SIG-M5 treated with dmso at 0.1 percent for 504 hours (cell line): ENCODE measurements around the gene KIF9.
A peak's percentile ranks its signal among the peaks of the same experiment; 100 is the strongest.
"Not testable (repeated sequence)": the region's sequence is repeated elsewhere in the genome, so short reads cannot be mapped to it uniquely, and the experiment has no call there.

ENCODE experiments used
- DNase-seq: peaks from one replicate; lab custom pipeline; 2025; ENCODE audit not compliant: unreplicated experiment; lab: John Stamatoyannopoulos, UW

KIF9 gene

DNA sequence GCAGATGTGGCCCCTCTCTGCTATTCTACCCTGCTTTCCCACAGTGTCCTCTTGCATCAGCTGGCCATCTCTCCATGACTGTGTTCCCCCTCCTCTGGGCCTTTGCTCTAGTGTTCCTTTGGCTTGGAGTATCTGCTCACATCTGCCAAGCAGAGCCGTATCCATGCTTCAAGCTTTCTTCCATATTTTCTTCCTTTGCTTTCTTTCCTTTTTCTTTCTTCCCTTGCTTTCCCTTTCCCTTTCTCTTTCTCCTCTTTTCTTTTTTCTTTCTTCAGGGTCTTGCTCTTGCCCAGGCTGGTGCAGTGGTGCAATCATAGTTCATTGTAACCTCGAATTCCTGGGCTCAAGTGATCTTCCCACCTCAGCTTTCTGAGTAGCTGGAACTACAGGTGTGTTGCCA lies 12.7 kb upstream of the KIF9 start:
- no peak for DNase-seq

DNA sequence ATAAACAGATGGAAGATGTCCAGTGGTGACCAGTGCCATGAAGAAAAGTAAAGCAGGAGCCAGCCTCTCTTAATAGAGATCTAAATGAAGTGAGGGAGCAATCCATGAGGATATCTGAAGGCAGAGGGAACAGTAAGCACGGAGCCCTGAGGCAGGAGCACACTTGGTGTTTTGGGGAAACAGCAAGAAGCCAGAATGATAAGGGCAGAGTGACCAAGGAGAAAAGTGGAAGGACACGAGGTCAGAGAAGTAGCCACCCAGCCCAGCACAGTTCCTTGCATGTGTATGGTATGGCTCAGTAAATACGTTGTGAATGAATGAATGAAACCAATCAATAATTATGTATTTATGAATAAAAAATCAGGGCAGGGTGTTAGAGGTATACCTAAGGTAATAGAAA lies 11.8 kb upstream of the KIF9 start:
- DNase-seq, result no peak

- no peak for DNase-seq
Measured at GRCh38 chr3:47293822-47294221, 11.2 kb upstream of the KIF9 start.

DNA sequence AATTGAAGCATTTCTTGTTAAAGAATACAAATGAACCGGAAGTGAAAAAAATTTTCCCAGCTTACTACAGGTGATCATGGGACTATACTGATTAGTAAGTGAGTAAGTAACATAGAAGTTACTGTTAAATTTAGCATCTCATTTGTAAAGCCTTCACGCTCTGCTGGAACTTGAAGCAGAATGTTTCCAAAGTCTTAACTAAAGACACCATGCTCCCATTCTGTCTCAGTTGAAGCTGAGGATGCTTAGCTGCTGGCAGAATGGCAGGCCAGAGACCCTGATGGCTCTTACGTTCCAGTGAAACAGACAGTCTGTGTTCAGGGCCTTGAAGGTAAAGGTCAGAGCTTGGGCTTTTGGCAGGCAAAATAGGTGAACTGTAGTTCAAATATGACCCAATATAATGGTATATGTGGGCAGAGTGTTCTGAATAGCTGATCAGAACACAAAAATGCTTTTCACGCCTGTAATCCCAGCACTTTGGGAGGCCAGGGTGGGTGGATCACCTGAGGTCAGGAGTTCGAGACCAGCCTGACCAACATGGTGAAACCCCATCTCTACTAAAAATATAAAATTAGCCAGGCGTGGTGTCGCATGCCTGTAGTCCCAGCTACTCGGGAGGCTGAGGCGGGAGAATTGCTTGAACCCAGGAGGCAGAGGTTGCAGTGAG lies 9.3 kb upstream of the KIF9 start:
- DNase-seq, result not testable (repeated sequence)

DNA sequence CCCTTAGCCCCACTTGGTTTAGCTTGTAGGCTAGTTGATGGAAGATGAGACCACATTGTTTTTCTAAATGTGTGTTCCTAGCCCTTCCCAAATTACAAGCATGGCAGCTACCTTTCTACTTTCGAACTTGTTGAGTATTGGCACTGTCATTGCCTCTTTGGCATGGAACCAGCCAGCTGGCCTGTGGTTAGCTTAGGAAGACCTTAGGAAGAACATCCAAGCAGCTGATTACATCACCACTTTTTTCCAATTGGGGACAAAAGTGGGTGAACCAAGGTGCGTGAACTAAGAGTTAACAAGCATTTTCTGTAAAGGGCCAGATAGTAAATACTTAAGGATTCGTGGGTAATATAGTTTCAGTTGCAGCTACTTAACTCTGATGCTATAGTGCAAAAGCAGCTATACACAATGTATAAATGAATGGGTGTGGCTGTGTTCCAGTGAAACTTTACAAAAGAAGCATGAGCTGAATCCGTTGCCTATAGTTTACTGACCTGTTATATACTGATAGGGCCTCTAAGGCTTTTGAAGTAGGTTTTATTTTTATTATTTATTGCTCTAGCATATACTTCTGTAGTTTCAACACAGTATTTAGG lies 8.7 kb upstream of the KIF9 start:
- DNase-seq, result no peak

DNA sequence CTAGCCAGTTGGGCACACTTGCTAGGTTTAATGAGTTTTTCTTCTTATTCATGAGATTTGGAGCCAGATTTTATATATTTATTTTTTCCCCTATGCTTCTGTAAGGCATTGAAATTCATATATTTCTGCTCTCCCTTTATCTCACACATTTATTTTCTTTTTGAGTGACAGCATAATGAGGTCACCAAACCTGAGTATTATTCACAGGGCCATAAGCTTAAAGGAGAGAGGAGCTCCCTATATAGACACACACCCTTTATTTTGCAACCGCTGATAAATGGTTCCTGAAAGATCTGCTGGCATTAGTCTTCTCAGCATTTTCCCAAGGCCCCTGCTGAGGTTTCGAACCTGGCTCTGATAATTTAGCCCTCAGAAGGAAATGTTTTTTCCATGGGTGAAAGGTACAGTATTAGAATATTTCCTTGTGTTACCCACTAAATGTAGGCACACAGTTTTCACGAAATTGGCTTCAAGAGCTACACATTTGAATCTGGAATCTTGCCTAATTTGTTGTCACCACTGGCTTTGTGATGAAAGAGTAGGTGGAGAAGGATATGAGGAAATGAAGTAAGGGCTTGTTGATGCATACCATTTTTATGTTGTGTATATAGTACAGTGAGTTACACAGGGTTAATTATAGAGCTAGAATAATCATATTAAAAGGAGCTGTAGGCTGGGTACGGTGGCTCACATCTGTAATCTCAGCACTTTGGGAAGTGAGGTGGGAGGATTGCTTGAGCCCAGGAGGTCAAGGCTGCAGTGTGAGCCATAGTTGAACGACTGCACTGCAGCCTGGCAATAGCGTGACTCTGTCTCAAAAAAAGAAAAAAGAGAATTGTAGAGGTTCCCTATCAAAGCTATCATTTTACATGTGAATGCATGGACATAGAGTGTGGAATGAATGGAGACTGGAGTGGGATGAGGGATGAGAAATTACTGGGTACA lies 6.6 kb upstream of the KIF9 start:
- DNase-seq, result peak; percentile 76

- peak; percentile 34 for DNase-seq
Measured at GRCh38 chr3:47283591-47284364, 1.2 kb upstream of the KIF9 start.

GRCh38 chr3:47283193-47283537 lies 566 bp upstream of the KIF9 start:
- DNase-seq, result peak; percentile 34

DNA sequence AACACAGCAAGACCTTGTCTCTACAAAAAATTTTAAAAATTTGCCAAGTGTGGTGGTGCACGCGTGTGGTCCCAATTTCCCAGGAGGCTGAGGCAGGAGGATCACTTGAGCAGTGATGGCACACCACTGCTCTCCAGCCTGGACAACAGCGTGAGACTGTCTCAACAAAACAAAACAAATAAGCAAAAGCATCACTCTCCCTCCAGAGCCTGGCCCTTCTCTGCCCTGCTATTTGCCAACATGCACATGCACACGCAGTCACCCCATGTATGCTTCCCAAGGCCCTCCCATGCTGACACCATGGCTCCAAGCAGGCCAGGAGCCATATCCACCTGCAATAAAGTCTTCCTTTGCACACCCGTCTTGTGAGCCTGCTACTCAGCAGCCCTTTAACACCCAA lies 2.1 kb downstream of the KIF9 start:
- DNase-seq, result no peak

GRCh38 chr3:47276558-47276957 lies 6.0 kb downstream of the KIF9 start:
- no peak for DNase-seq

DNA sequence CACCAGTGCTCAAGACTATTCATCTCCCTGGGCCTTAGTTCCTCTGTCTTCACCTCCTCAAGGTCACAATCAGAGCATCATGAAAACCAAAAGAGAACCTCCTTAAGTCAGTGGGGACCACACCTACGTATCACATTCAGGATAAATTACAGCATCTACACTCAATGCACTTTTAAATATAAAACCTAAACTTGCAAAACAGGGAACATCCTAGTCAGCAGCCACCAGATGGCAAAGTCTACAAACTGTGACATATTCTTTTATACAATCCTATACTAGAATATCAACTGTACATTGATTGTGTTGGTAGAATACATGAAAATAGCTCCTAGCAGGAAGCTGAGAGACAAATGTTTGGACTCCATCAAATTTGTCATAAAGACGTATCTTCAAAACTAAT lies 7.9 kb downstream of the KIF9 start:
- DNase-seq, result no peak

DNA sequence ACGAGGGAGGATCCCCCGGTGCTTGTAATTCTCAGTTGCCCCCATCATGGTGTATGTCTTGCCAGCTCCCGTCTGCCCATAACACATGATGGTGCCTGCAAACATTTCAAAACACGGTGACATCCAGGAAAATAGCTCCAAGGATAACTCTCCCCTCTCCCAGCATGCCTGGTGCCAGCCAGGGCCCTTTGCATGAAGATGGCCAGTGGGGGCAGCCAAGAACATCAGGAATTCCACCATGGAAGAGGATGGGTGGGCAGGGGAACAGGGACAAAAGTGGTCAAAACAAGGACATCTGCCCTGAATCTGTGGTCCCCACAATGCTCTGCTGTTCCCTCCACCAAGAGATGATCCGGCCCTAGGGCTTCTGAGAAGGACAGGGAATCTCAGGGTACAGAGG lies 9.0 kb downstream of the KIF9 start:
- DNase-seq, result no peak

DNA sequence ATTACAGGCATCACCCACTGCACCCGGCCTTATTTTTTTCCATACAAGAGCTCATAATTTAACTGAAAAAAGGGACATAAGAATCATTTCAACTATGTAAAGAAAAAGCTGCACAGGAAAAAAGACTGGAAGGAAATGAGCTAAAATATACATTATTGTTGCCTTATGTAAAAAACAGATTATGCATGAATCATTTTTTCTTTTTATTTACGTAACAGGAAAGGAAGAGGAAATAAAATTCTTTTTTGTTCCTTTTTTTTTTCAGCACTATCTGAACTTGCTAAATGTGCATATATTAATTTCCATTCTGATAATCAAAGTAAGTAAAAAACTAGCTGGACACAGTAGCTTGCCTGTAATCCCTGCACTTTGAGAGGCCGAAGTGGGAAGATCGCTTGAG lies 12.1 kb downstream of the KIF9 start:
- no peak for DNase-seq

- no peak for DNase-seq
Measured at GRCh38 chr3:47267490-47267824, 15.1 kb downstream of the KIF9 start.

DNA sequence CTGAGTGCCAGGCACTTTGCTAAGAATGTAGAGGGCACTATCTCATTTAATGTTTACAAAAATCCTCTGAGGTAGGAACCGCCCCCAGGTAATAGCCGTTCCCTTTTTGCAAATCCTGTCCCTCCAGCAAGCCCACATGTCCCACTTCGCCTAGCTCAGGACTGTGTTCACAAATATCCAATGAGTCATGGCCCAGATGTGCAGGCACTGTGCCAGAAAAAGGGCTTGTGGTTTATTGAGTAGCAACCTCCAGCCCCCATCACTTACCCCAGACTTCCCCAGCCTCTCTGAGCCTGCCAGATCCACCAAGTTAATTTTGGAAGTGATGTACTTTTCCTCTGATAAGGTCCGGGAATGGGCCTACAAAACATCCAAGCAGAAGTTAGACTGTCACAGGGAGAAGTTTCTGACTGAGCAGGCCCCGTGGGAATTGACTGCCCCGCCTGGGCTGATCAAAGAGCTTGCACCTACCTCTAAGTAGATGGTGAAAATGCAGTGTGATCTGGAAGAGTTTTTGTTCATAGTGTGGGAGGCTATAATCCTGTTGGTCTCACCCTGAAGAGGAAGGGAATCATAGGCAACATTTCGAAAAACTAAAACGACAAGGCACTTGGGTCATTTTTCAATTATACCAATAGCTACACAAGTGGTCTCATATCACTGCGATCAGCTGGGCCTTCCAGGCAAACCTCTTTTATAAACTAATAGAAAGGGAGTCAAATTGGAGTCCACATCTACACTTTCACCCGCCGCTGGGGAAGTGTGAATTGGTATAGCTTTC lies 15.7 kb downstream of the KIF9 start:
- peak; percentile 88 for DNase-seq

- DNase-seq, result no peak
Measured at GRCh38 chr3:47265725-47266428, 16.7 kb downstream of the KIF9 start.

- no peak for DNase-seq
Measured at GRCh38 chr3:47265008-47265407, 17.6 kb downstream of the KIF9 start.

GRCh38 chr3:47261301-47261700 lies 21.3 kb downstream of the KIF9 start:
- DNase-seq, result no peak

- no peak for DNase-seq
Measured at GRCh38 chr3:47260605-47261004, 22.0 kb downstream of the KIF9 start.

GRCh38 chr3:47259114-47259513 lies 23.5 kb downstream of the KIF9 start:
- DNase-seq, result no peak
